Brain microvascular endothelial cell (primary cell): Measurements from ENCODE around the gene MYZAP.

Experiments
- DNase-seq: peaks from one replicate; pipeline ENCODE4 v3.0.0-alpha.2; 2020
- H3K27ac ChIP-seq: fragments of 250-450 bp; sonication (Bioruptor Pico); 2 replicates; pipeline ENCODE4 v1.5.1; 2020; ENCODE audit warnings: mild to moderate bottlenecking, moderate library complexity
- H3K27me3 ChIP-seq: fragments of 250-450 bp; sonication (Bioruptor Pico); replicated peaks from 2 replicates; pipeline ENCODE4 v1.5.1; 2020; ENCODE audit warnings: mild to moderate bottlenecking
- H3K36me3 ChIP-seq: fragments of 250-450 bp; sonication (Bioruptor Pico); replicated peaks from 2 replicates; pipeline ENCODE4 v1.5.1; 2020; ENCODE audit warnings: mild to moderate bottlenecking
- H3K4me3 ChIP-seq: 2 replicates; pipeline ENCODE4 v1.5.1; 2011; ENCODE audit warnings: low read depth, mild to moderate bottlenecking, control low read depth, low read length, moderate library complexity
- in situ Hi-C: cut with HindIII; loops from 2 replicates; pipeline ENCODE4 v1.10.0; 2017; ENCODE audit warnings: low sequenced_read_pairs, low pct_ligation_motif_present
- TF ChIP-seq, protein P1 (sequence below): IDR thresholded peaks from 2 replicates; pipeline ENCODE4 v1.5.1; 2011; ENCODE audit warnings: low read depth, mild to moderate bottlenecking, moderate library complexity, low read length, control low read depth, inconsistent platforms; ENCODE audit errors: missing control alignments

MYZAP gene

GRCh38 chr15:57631386-57632110, 39.8 kb downstream of the MYZAP start:
- in situ Hi-C loops = no loop called here
- no peaks in the 10 kb centered on the region for H3K27me3 ChIP-seq
- no peaks in the 10 kb centered on the region for H3K36me3 ChIP-seq
- DNase-seq = no peak
- no peak overlapping the region for H3K4me3 ChIP-seq
- no peak overlapping the region for H3K27ac ChIP-seq
- TF ChIP-seq, protein P1, sequence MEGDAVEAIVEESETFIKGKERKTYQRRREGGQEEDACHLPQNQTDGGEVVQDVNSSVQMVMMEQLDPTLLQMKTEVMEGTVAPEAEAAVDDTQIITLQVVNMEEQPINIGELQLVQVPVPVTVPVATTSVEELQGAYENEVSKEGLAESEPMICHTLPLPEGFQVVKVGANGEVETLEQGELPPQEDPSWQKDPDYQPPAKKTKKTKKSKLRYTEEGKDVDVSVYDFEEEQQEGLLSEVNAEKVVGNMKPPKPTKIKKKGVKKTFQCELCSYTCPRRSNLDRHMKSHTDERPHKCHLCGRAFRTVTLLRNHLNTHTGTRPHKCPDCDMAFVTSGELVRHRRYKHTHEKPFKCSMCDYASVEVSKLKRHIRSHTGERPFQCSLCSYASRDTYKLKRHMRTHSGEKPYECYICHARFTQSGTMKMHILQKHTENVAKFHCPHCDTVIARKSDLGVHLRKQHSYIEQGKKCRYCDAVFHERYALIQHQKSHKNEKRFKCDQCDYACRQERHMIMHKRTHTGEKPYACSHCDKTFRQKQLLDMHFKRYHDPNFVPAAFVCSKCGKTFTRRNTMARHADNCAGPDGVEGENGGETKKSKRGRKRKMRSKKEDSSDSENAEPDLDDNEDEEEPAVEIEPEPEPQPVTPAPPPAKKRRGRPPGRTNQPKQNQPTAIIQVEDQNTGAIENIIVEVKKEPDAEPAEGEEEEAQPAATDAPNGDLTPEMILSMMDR = no peak

DNA sequence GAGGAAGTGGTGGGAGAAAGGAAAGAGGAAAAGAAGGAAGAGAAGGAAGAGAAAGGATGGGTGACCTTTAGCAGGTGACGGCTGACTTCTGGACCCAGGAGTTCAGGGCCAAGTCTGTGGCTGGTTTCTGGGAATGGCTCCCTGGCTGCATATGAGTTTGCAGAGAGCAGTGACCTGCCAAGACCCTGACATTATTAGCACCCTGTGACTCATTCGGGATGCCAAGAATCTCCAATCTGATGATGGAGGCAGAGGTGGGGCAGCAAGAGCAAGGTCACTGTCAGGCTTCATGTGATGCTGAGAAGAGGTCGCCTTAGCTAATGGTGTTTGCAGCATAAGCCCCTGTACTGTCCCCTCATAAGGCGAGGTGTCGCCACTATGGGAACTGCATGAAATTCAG, 42.6 kb downstream of the MYZAP start:
- no peak overlapping the region for H3K4me3 ChIP-seq
- no peak for DNase-seq
- no peaks in the 10 kb centered on the region for H3K27me3 ChIP-seq
- in situ Hi-C loops = no loop called here
- H3K27ac ChIP-seq = no peak overlapping the region
- TF ChIP-seq, protein P1 = no peak
- H3K36me3 ChIP-seq = no peaks in the 10 kb centered on the region

- TF ChIP-seq, protein P1 = peak; percentile 9
- H3K27ac ChIP-seq = no peak overlapping the region
- no peaks in the 10 kb centered on the region for H3K36me3 ChIP-seq
- H3K27me3 ChIP-seq = no peaks in the 10 kb centered on the region
- H3K4me3 ChIP-seq = no peak overlapping the region
- DNase-seq = no peak
- in situ Hi-C loops = no loop called here
Observed at GRCh38 chr15:57635300-57635909, 43.7 kb downstream of the MYZAP start.

DNA sequence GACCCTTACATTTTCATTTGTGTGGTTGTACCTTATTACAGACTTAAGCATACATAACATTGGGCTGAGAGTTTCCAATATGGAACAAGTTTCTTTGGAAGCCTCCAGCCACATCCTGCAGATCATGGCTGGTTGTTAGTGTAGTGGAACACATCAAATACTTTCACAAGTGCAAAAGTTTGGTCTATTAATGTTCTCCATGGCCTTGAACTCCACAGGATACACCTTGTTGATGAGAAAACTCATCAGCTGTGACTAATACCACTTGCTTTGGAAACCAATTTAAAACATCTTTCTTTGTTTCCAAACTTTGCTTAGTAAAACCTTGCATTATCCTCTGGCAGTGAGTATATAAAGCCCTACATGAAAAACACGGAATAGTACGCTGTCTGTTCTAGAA, 46.1 kb downstream of the MYZAP start:
- TF ChIP-seq, protein P1 = no peak
- in situ Hi-C loops = no loop called here

GRCh38 chr15:57639306-57639705, 47.6 kb downstream of the MYZAP start:
- no peak overlapping the region for H3K27ac ChIP-seq
- no peaks in the 10 kb centered on the region for H3K36me3 ChIP-seq
- in situ Hi-C loops = no loop called here
- DNase-seq = no peak
- no peaks in the 10 kb centered on the region for H3K27me3 ChIP-seq
- no peak overlapping the region for H3K4me3 ChIP-seq
- TF ChIP-seq, protein P1 = no peak

More for the DNA sequence above, 46.1 kb downstream of the MYZAP start:
- no peak overlapping the region for H3K27ac ChIP-seq
- H3K4me3 ChIP-seq = no peak overlapping the region
- H3K36me3 ChIP-seq = no peaks in the 10 kb centered on the region
- DNase-seq = no peak
- H3K27me3 ChIP-seq = no peaks in the 10 kb centered on the region
